Measurements from ENCODE around the gene MACO1. TPM values are rescaled to one million over a fixed set of nuclear protein-coding genes. Genes with fewer than 3 reads are reported as not detected.

MACO1 gene
- total and polyA plus RNA-seq, 2 of the 8 experiments (the other 6 are each of a cell fraction or from before 2014, with no cell fraction given), result 3.5 to 15.1 TPM

GRCh38 chr1:25515033-25515432 is 84.3 kb downstream of the MACO1 start:
- H3K4me2 ChIP-seq (ENCODE audit: insufficient read depth in 1 of 2, low read depth in 2 of 2, low read length in 2 of 2), result no peak overlapping the region
- no peak for FAIRE-seq
- no peak overlapping the region for H4K8ac ChIP-seq (ENCODE audit: extremely low read depth, insufficient read depth, low read length)
- ChIA-PET POLR2A (ENCODE audit: partially characterized antibody) (no interaction called here), CTCF (ENCODE audit: partially characterized antibody) (interaction anchor here (0.8 to 15.3 kb wide), 2 partner anchors 9 to 10 kb away, joined by 3 to 240 read pairs; no protein-coding TSS in a partner anchor)
- H4K20me1 ChIP-seq (replicated peaks in 1 of 2; ENCODE audit: control insufficient read depth in 1 of 2, insufficient read depth in 2 of 2, low read length in 2 of 2), result no peaks in the 10 kb centered on the region
- no peak overlapping the region for H2BK20ac ChIP-seq (ENCODE audit: low read length)
- H2AK5ac ChIP-seq (ENCODE audit: low read depth, low read length), result no peak overlapping the region
- H3K23ac ChIP-seq (ENCODE audit: insufficient read length), result no peak overlapping the region
- no peak overlapping the region for H2BK12ac ChIP-seq (ENCODE audit: low read depth, low read length)
- no peak overlapping the region for H2AFZ ChIP-seq (ENCODE audit: low read length)
- H4K5ac ChIP-seq (ENCODE audit: insufficient read length, low read depth, low read length), result no peak overlapping the region
- no peaks in the 10 kb centered on the region for H3K36me3 ChIP-seq (ENCODE audit: control insufficient read depth in 2 of 4, insufficient read depth in 4 of 4, low read length in 3 of 4)
- DNase-seq (ENCODE audit: low read depth in 1 of 2, low spot score in 2 of 2), result no peak
- no peak overlapping the region for H3K27ac ChIP-seq (ENCODE audit: low read depth, low read length)
- H3K4me1 ChIP-seq (replicated peaks in 1 of 4; ENCODE audit: control insufficient read depth in 3 of 4, insufficient read depth in 4 of 4, low read length in 3 of 4), result peaks cover 4 to 8% (median 4%) of the 10 kb centered on the region in 4 experiments; a peak in 6 of 7 replicates
- no peaks in the 10 kb centered on the region for H3K79me1 ChIP-seq (ENCODE audit: low read depth, low read length)
- H3K27me3 ChIP-seq (replicated peaks in 1 of 4; ENCODE audit: control insufficient read depth in 3 of 4, extremely low read depth in 1 of 4, insufficient read depth in 3 of 4, low read length in 3 of 4), result no peaks in the 10 kb centered on the region
- H3K23me2 ChIP-seq (ENCODE audit: low read depth, low read length), result no peaks in the 10 kb centered on the region
- H2BK120ac ChIP-seq (replicated peaks; ENCODE audit: low read depth, low read length), result no peak overlapping the region
- H3K9me3 ChIP-seq (ENCODE audit: insufficient read depth in 2 of 2, low read depth in 1 of 2, low read length in 1 of 2), result no peaks in the 10 kb centered on the region
- H3K4me3 ChIP-seq (ENCODE audit: extremely low read depth in 1 of 4, insufficient read depth in 2 of 4, low read depth in 3 of 4, low read length in 4 of 4), result no peak overlapping the region
- no peak overlapping the region for H3K56ac ChIP-seq (replicated peaks; ENCODE audit: insufficient read length, low read depth, low read length)
- H3K4ac ChIP-seq (replicated peaks; ENCODE audit: insufficient read length, low read depth, low read length), result no peak overlapping the region
- H2BK15ac ChIP-seq (ENCODE audit: low read length), result no peak overlapping the region
- H3K9ac ChIP-seq (replicated peaks in 1 of 4; ENCODE audit: extremely low read depth in 1 of 4, low read depth in 3 of 4, low read length in 3 of 4), result no peak overlapping the region
- no peak overlapping the region for H4K91ac ChIP-seq (replicated peaks; ENCODE audit: insufficient read length, low read length)
- H2BK5ac ChIP-seq (ENCODE audit: low read depth, low read length), result no peak overlapping the region
- no peaks in the 10 kb centered on the region for H3K79me2 ChIP-seq (ENCODE audit: control insufficient read depth in 1 of 2, insufficient read depth in 2 of 2, low read length in 2 of 2)
- no peak overlapping the region for H3K14ac ChIP-seq (ENCODE audit: insufficient read length)
- 78% methylated on average over 6 of the region's 6 CpGs; no CpG with 5 or more reads in 1 of the 2 experiments for WGBS, 2 experiments (ENCODE audit: extremely low coverage in 1 of 2, insufficient coverage in 1 of 2, insufficient read length in 1 of 2, insufficient replicate concordance in 2 of 2, low coverage in 1 of 2, low lambda C conversion rate in 2 of 2, missing lambda C conversion rate in 1 of 2)
- TF ChIP-seq BCL11A (IDR thresholded peaks at IDR 0.05; ENCODE audit: low read depth in 2 of 2, low read length in 2 of 2), result no peak
- no peak for TF ChIP-seq HDAC6 (IDR thresholded peaks at IDR 0.05; ENCODE audit: low read depth, low read length)
- no peak for TF ChIP-seq KDM1A (IDR thresholded peaks at IDR 0.05; ENCODE audit: borderline replicate concordance, low read length)
- TF ChIP-seq EP300 (IDR thresholded peaks at IDR 0.05; ENCODE audit: borderline replicate concordance in 1 of 2, low read depth in 2 of 2, low read length in 2 of 2), result no peak
- TF ChIP-seq CBX5 (IDR thresholded peaks at IDR 0.05; ENCODE audit: low read depth, low read length), result no peak
- TF ChIP-seq, protein P1, sequence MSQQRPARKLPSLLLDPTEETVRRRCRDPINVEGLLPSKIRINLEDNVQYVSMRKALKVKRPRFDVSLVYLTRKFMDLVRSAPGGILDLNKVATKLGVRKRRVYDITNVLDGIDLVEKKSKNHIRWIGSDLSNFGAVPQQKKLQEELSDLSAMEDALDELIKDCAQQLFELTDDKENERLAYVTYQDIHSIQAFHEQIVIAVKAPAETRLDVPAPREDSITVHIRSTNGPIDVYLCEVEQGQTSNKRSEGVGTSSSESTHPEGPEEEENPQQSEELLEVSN (IDR thresholded peaks at IDR 0.05), result no peak
- TF ChIP-seq SP4 (IDR thresholded peaks at IDR 0.05; ENCODE audit: low read length), result no peak
- H3K18ac ChIP-seq (ENCODE audit: extremely low read depth, low read length), result no peak overlapping the region
